ENCODE data around the gene PBX2.

GRCh38 chr6:32181915-32182529 is 8.0 kb downstream of the PBX2 start:
- TF ChIP-seq, protein P1, sequence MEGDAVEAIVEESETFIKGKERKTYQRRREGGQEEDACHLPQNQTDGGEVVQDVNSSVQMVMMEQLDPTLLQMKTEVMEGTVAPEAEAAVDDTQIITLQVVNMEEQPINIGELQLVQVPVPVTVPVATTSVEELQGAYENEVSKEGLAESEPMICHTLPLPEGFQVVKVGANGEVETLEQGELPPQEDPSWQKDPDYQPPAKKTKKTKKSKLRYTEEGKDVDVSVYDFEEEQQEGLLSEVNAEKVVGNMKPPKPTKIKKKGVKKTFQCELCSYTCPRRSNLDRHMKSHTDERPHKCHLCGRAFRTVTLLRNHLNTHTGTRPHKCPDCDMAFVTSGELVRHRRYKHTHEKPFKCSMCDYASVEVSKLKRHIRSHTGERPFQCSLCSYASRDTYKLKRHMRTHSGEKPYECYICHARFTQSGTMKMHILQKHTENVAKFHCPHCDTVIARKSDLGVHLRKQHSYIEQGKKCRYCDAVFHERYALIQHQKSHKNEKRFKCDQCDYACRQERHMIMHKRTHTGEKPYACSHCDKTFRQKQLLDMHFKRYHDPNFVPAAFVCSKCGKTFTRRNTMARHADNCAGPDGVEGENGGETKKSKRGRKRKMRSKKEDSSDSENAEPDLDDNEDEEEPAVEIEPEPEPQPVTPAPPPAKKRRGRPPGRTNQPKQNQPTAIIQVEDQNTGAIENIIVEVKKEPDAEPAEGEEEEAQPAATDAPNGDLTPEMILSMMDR (IDR thresholded peaks at IDR 0.05; ENCODE audit: low read length): no peak
- TF ChIP-seq EZH2phosphoT487 (IDR thresholded peaks at IDR 0.05; ENCODE audit: low read length) (no peak), EZH2 (optimal IDR thresholded peaks at IDR 0.05; ENCODE audit: low read depth, low read length) (no peak)

Measured in MM.1S (cell line).